A549 (cell line): ENCODE results near the gene ARF1.

Experiments used
- CHD2 ChIP-seq: fragments of 150-350 bp; IDR thresholded peaks from 2 replicates; pipeline ENCODE4 v1.6.1; 2014; ENCODE audit warnings: low read length; ENCODE audit not compliant: partially characterized antibody
- CTCF ChIP-seq: fragments of >200 bp; sonication (Bioruptor Twin); formaldehyde crosslinking; IDR thresholded peaks from 3 replicates; pipeline ENCODE4 v1.5.1; 2016
- EP300 ChIP-seq, 2 experiments: fragments of >200 bp; sonication (Bioruptor Twin); formaldehyde crosslinking; IDR thresholded peaks; 2 replicates in 1 of 2; 3 replicates in 1 of 2; pipeline ENCODE4 v1.6.1; 2016 to 2017
- ESRRA ChIP-seq: fragments of 150-350 bp; IDR thresholded peaks from 2 replicates; pipeline ENCODE4 v1.6.1; 2014; ENCODE audit warnings: mild to moderate bottlenecking, low read length, borderline replicate concordance
- HOXA7 ChIP-seq: fragments of 250-450 bp; sonication (Bioruptor Pico); IDR thresholded peaks from 2 replicates; pipeline ENCODE4 v1.5.0; 2020; ENCODE audit warnings: mild to moderate bottlenecking, moderate library complexity
- MAX ChIP-seq: IDR thresholded peaks from 2 replicates; pipeline ENCODE4 v1.6.1; 2012
- POLR2A ChIP-seq: IDR thresholded peaks from 2 replicates; pipeline ENCODE4 v1.6.1; 2012; ENCODE audit warnings: mild to moderate bottlenecking, low read length
- RNF2 ChIP-seq: fragments of 200-600 bp; sonication (generic); IDR thresholded peaks from 2 replicates; pipeline ENCODE4 v1.6.1; 2016; ENCODE audit warnings: low read depth, mild to moderate bottlenecking, antibody characterized with exemption, moderate library complexity, borderline replicate concordance
- SREBF2 ChIP-seq: fragments of 450-650 bp; IDR thresholded peaks from 2 replicates; pipeline ENCODE4 v1.6.1; 2014; ENCODE audit warnings: mild to moderate bottlenecking, moderate library complexity
- USF2 ChIP-seq: fragments of 450-650 bp; IDR thresholded peaks from 2 replicates; pipeline ENCODE4 v1.6.1; 2014; ENCODE audit warnings: antibody characterized with exemption
- ZFP36 ChIP-seq: fragments of 450-650 bp; IDR thresholded peaks from 2 replicates; pipeline ENCODE4 v1.6.1; 2014; ENCODE audit warnings: borderline replicate concordance; ENCODE audit not compliant: partially characterized antibody

GRCh38 chr1:228084325-228084724 lies 1.8 kb downstream of the ARF1 start:
- TF ChIP-seq CTCF: no peak
- TF ChIP-seq ESRRA: no peak
- no peak for TF ChIP-seq SREBF2
- no peak for TF ChIP-seq POLR2A
- no peak for TF ChIP-seq MAX
- no peak for TF ChIP-seq USF2
- TF ChIP-seq ZFP36: no peak
- TF ChIP-seq EP300 (IDR thresholded peaks at IDR 0.05): no peak
- no peak for TF ChIP-seq RNF2
- no peak for TF ChIP-seq CHD2
- TF ChIP-seq HOXA7: no peak
